ENCODE measurements around the gene NOX1.
"Not testable (repeated sequence)": the region's sequence is repeated elsewhere in the genome, so short reads cannot be mapped to it uniquely, and the experiment has no call there.

NOX1 gene

DNA sequence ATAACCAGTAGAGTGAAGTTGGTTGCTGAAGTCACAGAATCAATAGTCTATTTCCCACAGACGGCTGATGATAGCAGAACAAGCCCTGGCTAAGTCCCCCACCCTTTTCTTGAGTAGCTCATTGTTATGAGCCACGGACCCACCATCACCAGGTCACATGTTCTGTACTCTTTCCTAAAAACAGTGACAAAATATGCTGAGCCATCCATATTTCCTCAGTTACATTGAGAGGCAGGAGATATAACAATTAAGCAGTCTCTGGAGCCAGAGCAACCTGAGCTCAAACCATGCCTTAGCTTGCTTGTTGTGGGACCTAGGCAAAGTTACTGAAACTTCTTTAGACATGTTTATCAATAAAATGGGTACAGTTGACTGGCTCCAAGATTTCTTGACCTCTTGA, 56.8 kb downstream of the NOX1 start:
- DNase-seq, result no peak

- DNase-seq, result no peak
These were observed 61.7 kb downstream of the NOX1 start for GRCh38 chrX:100812216-100813158.

GRCh38 chrX:100808265-100808664, 65.9 kb downstream of the NOX1 start:
- DNase-seq, result not testable (repeated sequence)

GRCh38 chrX:100804780-100805179, 69.4 kb downstream of the NOX1 start:
- no peak for DNase-seq

DNA sequence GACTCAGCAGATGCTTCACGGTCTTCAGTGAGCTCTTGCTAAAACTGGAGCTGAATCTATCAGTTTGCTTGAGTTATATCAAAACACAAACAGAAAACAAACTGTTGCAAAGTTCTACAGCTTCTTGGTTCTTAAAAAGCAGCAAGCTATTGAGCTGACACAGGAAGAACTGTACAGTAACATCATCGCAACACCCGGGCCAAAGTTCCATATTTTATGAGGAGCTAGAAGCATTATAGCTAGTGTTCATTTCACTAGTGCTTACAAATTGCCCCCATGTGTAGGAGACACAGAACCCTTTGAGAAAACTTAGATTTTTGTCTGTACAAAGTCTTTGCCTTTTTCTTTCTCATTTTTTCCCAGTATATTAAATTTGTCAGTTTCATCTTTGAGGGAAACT, 71.3 kb downstream of the NOX1 start:
- no peak for DNase-seq

GRCh38 chrX:100798484-100799214, 75.5 kb downstream of the NOX1 start:
- DNase-seq, result no peak

GRCh38 chrX:100797359-100797758, 76.8 kb downstream of the NOX1 start:
- DNase-seq, result no peak

- not testable (repeated sequence) for DNase-seq
These were observed 77.8 kb downstream of the NOX1 start for GRCh38 chrX:100796371-100796770.
